B cell (primary cell): ENCODE results near the gene ZNF827. TPM values are rescaled to one million over a fixed set of nuclear protein-coding genes. Genes with fewer than 3 reads are reported as not detected.

Experiments used
- ATAC-seq: fragments of 200-7000 bp; cut with Tn5 transposase; one replicate; pipeline ENCODE4 v1.10.0; 2021; ENCODE audit warnings: low read depth, mild to moderate bottlenecking, moderate number of reproducible peaks, moderate library complexity
- CTCF ChIA-PET: fragments of 350-600 bp; sonication (Branson Sonifier 250); formaldehyde crosslinking; loops from one replicate; lab custom pipeline; 2021; ENCODE audit warnings: antibody characterized with exemption, inconsistent platforms; lab: Charles Lee
- POLR2A ChIA-PET: fragments of 350-600 bp; sonication (Branson Sonifier 250); formaldehyde crosslinking; loops from one replicate; lab custom pipeline; 2021; ENCODE audit warnings: antibody characterized with exemption; lab: Charles Lee
- DNase-seq: peaks from one replicate; pipeline ENCODE4 v3.0.0; 2013
- H2AFZ ChIP-seq: 2 replicates; pipeline ENCODE4 v1.6.1; 2012; ENCODE audit warnings: mild to moderate bottlenecking, low read depth, low read length; ENCODE audit not compliant: insufficient read depth, poor library complexity, severe bottlenecking
- H3K27ac ChIP-seq, 2 donors: 1 replicate in 1 of 2; 2 replicates in 1 of 2; pipeline ENCODE4 v1.5.1; 2012 to 2013; ENCODE audit warnings: low read length in 2 of 2, mild to moderate bottlenecking in 2 of 2, moderate library complexity in 1 of 2
- H3K27me3 ChIP-seq, 4 experiments: fragments of 200-600 bp in 1 of 4; sonication (generic) in 1 of 4; replicated peaks in 1 of 4; 1 replicate in 2 of 4; 2 replicates in 2 of 4; pipeline versions ENCODE4 v1.6.1 to v1.7.0; 2013 to 2016; ENCODE audit warnings: low read length in 3 of 4, mild to moderate bottlenecking in 2 of 4, mixed read lengths in 1 of 4, moderate library complexity in 1 of 4; ENCODE audit not compliant: insufficient read depth in 4 of 4, control insufficient read depth in 3 of 4; ENCODE audit errors: control extremely low read depth in 1 of 4
- H3K36me3 ChIP-seq, 2 experiments: replicated peaks in 1 of 2; 1 replicate in 1 of 2; 2 replicates in 1 of 2; pipeline versions ENCODE4 v1.6.1 to v1.7.1; 2013; ENCODE audit warnings: low read length in 1 of 2; ENCODE audit not compliant: insufficient read depth in 2 of 2, control insufficient read depth in 1 of 2; ENCODE audit errors: control extremely low read depth in 1 of 2, extremely low read depth in 1 of 2
- H3K4me1 ChIP-seq, 2 donors: fragments of 200-600 bp in 1 of 2; sonication (generic) in 1 of 2; 1 replicate in 1 of 2; 2 replicates in 1 of 2; pipeline versions ENCODE4 v1.5.1 to v1.6.1; 2013 to 2017; ENCODE audit warnings: low read length in 2 of 2; ENCODE audit not compliant: control insufficient read depth in 2 of 2, insufficient read depth in 2 of 2
- H3K4me2 ChIP-seq: replicated peaks from 2 replicates; pipeline ENCODE3; 2012; ENCODE audit warnings: mild to moderate bottlenecking, low read depth, low read length; ENCODE audit not compliant: poor library complexity, severe bottlenecking
- H3K4me3 ChIP-seq, 5 experiments: fragments of 200-600 bp in 1 of 5; sonication (generic) in 1 of 5; 1 replicate in 3 of 5; 2 replicates in 2 of 5; pipeline versions ENCODE4 v1.5.1 to v1.7.0; 2011 to 2016; ENCODE audit warnings: low read length in 4 of 5, mild to moderate bottlenecking in 4 of 5, low read depth in 2 of 5, control low read depth in 1 of 5, moderate library complexity in 1 of 5; ENCODE audit not compliant: insufficient read depth in 1 of 5; ENCODE audit errors: control extremely low read depth in 1 of 5, extremely low read depth in 1 of 5
- H3K79me2 ChIP-seq: fragments of 200-600 bp; sonication (generic); one replicate; pipeline ENCODE4 v1.6.0; 2016; ENCODE audit warnings: low read length; ENCODE audit not compliant: control insufficient read depth, insufficient read depth
- H3K9ac ChIP-seq: fragments of 200-600 bp; sonication (generic); 2 replicates; pipeline ENCODE4 v1.6.1; 2017; ENCODE audit warnings: mild to moderate bottlenecking, low read length, moderate library complexity
- H3K9me3 ChIP-seq, 3 donors: one replicate each; pipeline versions ENCODE4 v1.6.1 to v1.7.1; 2013; ENCODE audit warnings: low read length in 2 of 3; ENCODE audit not compliant: control insufficient read depth in 2 of 3, insufficient read depth in 1 of 3; ENCODE audit errors: control extremely low read depth in 1 of 3
- H4K20me1 ChIP-seq: 2 replicates; pipeline ENCODE4 v1.6.0; 2012; ENCODE audit warnings: mild to moderate bottlenecking, low read length; ENCODE audit not compliant: insufficient read depth, control insufficient read depth, poor library complexity, severe bottlenecking
- H3K27ac Mint-ChIP-seq: one replicate; pipeline ENCODE4 v1.8.0; 2021; ENCODE audit warnings: mixed read lengths
- H3K27me3 Mint-ChIP-seq: one replicate; pipeline ENCODE4 v1.8.0; 2021; ENCODE audit warnings: mixed read lengths
- H3K4me1 Mint-ChIP-seq: one replicate; pipeline ENCODE4 v1.8.0; 2021; ENCODE audit warnings: mixed read lengths
- H3K4me3 Mint-ChIP-seq: one replicate; pipeline ENCODE4 v1.8.0; 2021; ENCODE audit warnings: mixed read lengths
- H3K9me3 Mint-ChIP-seq: one replicate; pipeline ENCODE4 v1.8.0; 2022; ENCODE audit warnings: mixed read lengths; ENCODE audit not compliant: insufficient read depth
- CTCF ChIP-seq: fragments of 200-600 bp; IDR thresholded peaks from one replicate; pipeline ENCODE4 v1.8.0; 2022; ENCODE audit warnings: antibody characterized with exemption, mild to moderate bottlenecking
- EZH2 ChIP-seq: IDR thresholded peaks from 2 replicates; pipeline ENCODE4 v1.6.1; 2012; ENCODE audit warnings: borderline replicate concordance, low read depth, mild to moderate bottlenecking, moderate library complexity, low read length; ENCODE audit not compliant: insufficient read depth, poor library complexity, severe bottlenecking
- WGBS: methylation state at CpG from one replicate; pipeline ENCODE4 v1.1.5; 2013; ENCODE audit warnings: missing lambda C conversion rate; ENCODE audit not compliant: insufficient coverage; 5-methylcytosine and 5-hydroxymethylcytosine counted together
- intact Hi-C: fragments of 100-400 bp; cut with micrococcal nuclease; formaldehyde crosslinking; loops from one replicate; pipeline ENCODE4 v1.10.0; 2022
- polyA plus RNA-seq: library from polyadenylated mRNA; depleted of rRNA; stranded (reverse); fragments of >200 nt; gene quantifications from 2 replicates; pipeline ENCODE4 v1.2.3, GENCODE V29; 2012
- total RNA-seq, 2 donors: library from RNA; stranded (reverse); fragments of 120-200 nt in 1 of 2; gene quantifications; 1 replicate in 1 of 2; 2 replicates in 1 of 2; pipeline versions ENCODE4 v1.2.3 to v1.2.4, GENCODE V29; 2013 to 2022

The ZNF827 gene
- total and polyA plus RNA-seq, 2 donors (not counting 1 experiment from before 2014, with no cell fraction given), result 20.6 to 30.1 TPM

- Mint-ChIP-seq H3K9me3 (no peaks in the 10 kb centered on the region), H3K4me1 (peaks cover 39% of the 10 kb centered on the region), H3K4me3 (no peak overlapping the region), H3K27me3 (no peaks in the 10 kb centered on the region), H3K27ac (no peak overlapping the region)
- Histone ChIP-seq H2AFZ (no peak overlapping the region), H3K9me3 (no peaks in the 10 kb centered on the region), H3K4me2 (no peak overlapping the region), H3K36me3 (peaks cover 0 to 13% of the 10 kb centered on the region in 2 experiments), H3K4me1 (peaks cover 15 to 22% of the 10 kb centered on the region in 2 donors), H3K4me3 (no peak overlapping the region), H3K27me3 (no peaks in the 10 kb centered on the region), H3K27ac (no peak overlapping the region), H3K9ac (no peak overlapping the region), H4K20me1 (no peaks in the 10 kb centered on the region), H3K79me2 (peaks cover 23% of the 10 kb centered on the region)
- ChIA-PET POLR2A (interaction anchor here (0.7 kb wide), 1 partner anchor 58 kb away, joined by 5 read pairs; no protein-coding TSS in a partner anchor), CTCF (interaction anchor here (0.7 kb wide), 1 partner anchor 912 kb away, joined by 4 read pairs; no protein-coding TSS in a partner anchor)
- TF ChIP-seq CTCF, result no peak
- no peak for TF ChIP-seq EZH2
- 47% methylated on average over 2 of the region's 7 CpGs for WGBS
- intact Hi-C loops, result no loop called here
- DNase-seq, result no peak
- no peak for ATAC-seq
Observed at GRCh38 chr4:145882604-145883003, 56.0 kb downstream of the ZNF827 start.

- no peaks in the 10 kb centered on the region for H3K9me3 ChIP-seq
- H3K27ac Mint-ChIP-seq, result no peak overlapping the region
- H4K20me1 ChIP-seq, result no peaks in the 10 kb centered on the region
- POLR2A ChIA-PET, result no interaction called here
- H3K9ac ChIP-seq, result peak overlapping the region; percentile 34
- peak; percentile 38 for DNase-seq
- intact Hi-C loops, result no loop called here
- H3K4me2 ChIP-seq, result peak overlapping the region; percentile 32
- no peak overlapping the region for H3K27ac ChIP-seq
- H3K36me3 ChIP-seq, result peaks cover 0 to 13% of the 10 kb centered on the region in 2 experiments
- H3K27me3 Mint-ChIP-seq, result no peaks in the 10 kb centered on the region
- H3K4me3 Mint-ChIP-seq, result peak overlapping the region; percentile 53
- no peak overlapping the region for H3K4me3 ChIP-seq
- no peak for TF ChIP-seq EZH2
- TF ChIP-seq CTCF, result no peak
- 7% methylated on average over 5 of the region's 8 CpGs for WGBS
- no peaks in the 10 kb centered on the region for H3K27me3 ChIP-seq
- peak overlapping the region; percentile 2 for H2AFZ ChIP-seq
- ATAC-seq, result no peak
- no peaks in the 10 kb centered on the region for H3K9me3 Mint-ChIP-seq
- H3K4me1 ChIP-seq, result peaks cover 13 to 20% of the 10 kb centered on the region in 2 donors
- CTCF ChIA-PET, result no interaction called here
- peaks cover 34% of the 10 kb centered on the region for H3K4me1 Mint-ChIP-seq
- peaks cover 23% of the 10 kb centered on the region for H3K79me2 ChIP-seq
Observed at GRCh38 chr4:145881989-145882388, 56.6 kb downstream of the ZNF827 start.
